Rectal smooth muscle tissue (tissue), 1 donor: ENCODE measurements around the gene NID1.
"Not testable (repeated sequence)": the region's sequence is repeated elsewhere in the genome, so short reads cannot be mapped to it uniquely, and the experiment has no call there.

Experiments
- H3K27ac ChIP-seq: one replicate; pipeline ENCODE4 v1.7.0; 2013; ENCODE audit warnings: low read depth, low read length, inconsistent platforms
- H3K27me3 ChIP-seq: one replicate; pipeline ENCODE4 v1.7.0; 2013; ENCODE audit warnings: low read length; ENCODE audit not compliant: control insufficient read depth, insufficient read depth
- H3K36me3 ChIP-seq: one replicate; pipeline ENCODE4 v1.7.0; 2013; ENCODE audit warnings: low read length; ENCODE audit not compliant: control insufficient read depth, insufficient read depth
- H3K4me1 ChIP-seq: one replicate; pipeline ENCODE4 v1.7.0; 2013; ENCODE audit warnings: low read length; ENCODE audit not compliant: control insufficient read depth, insufficient read depth
- H3K4me3 ChIP-seq: one replicate; pipeline ENCODE4 v1.7.0; 2013; ENCODE audit warnings: low read length
- H3K9ac ChIP-seq: one replicate; pipeline ENCODE4 v1.7.0; 2013; ENCODE audit warnings: low read length

The NID1 gene

GRCh38 chr1:235935235-235936225 is 129.4 kb downstream of the NID1 start:
- no peaks in the 10 kb centered on the region for H3K36me3 ChIP-seq
- no peaks in the 10 kb centered on the region for H3K4me1 ChIP-seq
- no peak overlapping the region for H3K27ac ChIP-seq
- no peak overlapping the region for H3K4me3 ChIP-seq
- no peak overlapping the region for H3K9ac ChIP-seq
- H3K27me3 ChIP-seq = no peaks in the 10 kb centered on the region

- Histone ChIP-seq H3K4me3 (no peak overlapping the region), H3K36me3 (no peaks in the 10 kb centered on the region), H3K9ac (no peak overlapping the region), H3K27me3 (no peaks in the 10 kb centered on the region), H3K4me1 (no peaks in the 10 kb centered on the region), H3K27ac (no peak overlapping the region)
These were observed 131.1 kb downstream of the NID1 start for GRCh38 chr1:235933766-235934116.

GRCh38 chr1:235933017-235933765 is 131.7 kb downstream of the NID1 start:
- Histone ChIP-seq H3K36me3 (no peaks in the 10 kb centered on the region), H3K4me1 (no peaks in the 10 kb centered on the region), H3K27ac (no peak overlapping the region), H3K27me3 (no peaks in the 10 kb centered on the region), H3K9ac (no peak overlapping the region), H3K4me3 (no peak overlapping the region)

- no peaks in the 10 kb centered on the region for H3K27me3 ChIP-seq
- H3K4me1 ChIP-seq = no peaks in the 10 kb centered on the region
- no peaks in the 10 kb centered on the region for H3K36me3 ChIP-seq
- H3K27ac ChIP-seq = no peak overlapping the region
- no peak overlapping the region for H3K9ac ChIP-seq
- no peak overlapping the region for H3K4me3 ChIP-seq
These were observed 132.8 kb downstream of the NID1 start for GRCh38 chr1:235932090-235932510.

- H3K36me3 ChIP-seq = no peaks in the 10 kb centered on the region
- H3K27ac ChIP-seq = no peak overlapping the region
- H3K27me3 ChIP-seq = no peaks in the 10 kb centered on the region
- H3K4me3 ChIP-seq = no peak overlapping the region
- no peak overlapping the region for H3K9ac ChIP-seq
- no peaks in the 10 kb centered on the region for H3K4me1 ChIP-seq
These were observed 133.6 kb downstream of the NID1 start for GRCh38 chr1:235931171-235931738.

GRCh38 chr1:235930543-235930942 is 134.3 kb downstream of the NID1 start:
- Histone ChIP-seq H3K4me1 (no peaks in the 10 kb centered on the region), H3K36me3 (no peaks in the 10 kb centered on the region), H3K27me3 (no peaks in the 10 kb centered on the region), H3K27ac (no peak overlapping the region), H3K4me3 (no peak overlapping the region), H3K9ac (no peak overlapping the region)

GRCh38 chr1:235929216-235929615 is 135.7 kb downstream of the NID1 start:
- H3K36me3 ChIP-seq = no peaks in the 10 kb centered on the region
- H3K27ac ChIP-seq = no peak overlapping the region
- no peak overlapping the region for H3K4me3 ChIP-seq
- H3K27me3 ChIP-seq = no peaks in the 10 kb centered on the region
- no peaks in the 10 kb centered on the region for H3K4me1 ChIP-seq
- H3K9ac ChIP-seq = no peak overlapping the region

GRCh38 chr1:235928197-235928596 is 136.7 kb downstream of the NID1 start:
- Histone ChIP-seq H3K27ac (no peak overlapping the region), H3K36me3 (no peaks in the 10 kb centered on the region), H3K4me3 (no peak overlapping the region), H3K4me1 (no peaks in the 10 kb centered on the region), H3K9ac (no peak overlapping the region), H3K27me3 (no peaks in the 10 kb centered on the region)

GRCh38 chr1:235927551-235927950 is 137.3 kb downstream of the NID1 start:
- not testable (repeated sequence) for H3K27ac ChIP-seq, H3K9ac ChIP-seq, H3K4me3 ChIP-seq, H3K4me1 ChIP-seq, H3K27me3 ChIP-seq, H3K36me3 ChIP-seq
